ENCODE data around the gene TTYH2.

- TF ChIP-seq CTCF (conservative IDR thresholded peaks at IDR 0.05) (no peak), ZFX (IDR thresholded peaks at IDR 0.05) (no peak)
Measured at GRCh38 chr17:74262601-74263000, 49.2 kb downstream of the TTYH2 start.

All from C4-2B (cell line).